ENCODE measurements around the gene IMMP2L.

IMMP2L gene

DNA sequence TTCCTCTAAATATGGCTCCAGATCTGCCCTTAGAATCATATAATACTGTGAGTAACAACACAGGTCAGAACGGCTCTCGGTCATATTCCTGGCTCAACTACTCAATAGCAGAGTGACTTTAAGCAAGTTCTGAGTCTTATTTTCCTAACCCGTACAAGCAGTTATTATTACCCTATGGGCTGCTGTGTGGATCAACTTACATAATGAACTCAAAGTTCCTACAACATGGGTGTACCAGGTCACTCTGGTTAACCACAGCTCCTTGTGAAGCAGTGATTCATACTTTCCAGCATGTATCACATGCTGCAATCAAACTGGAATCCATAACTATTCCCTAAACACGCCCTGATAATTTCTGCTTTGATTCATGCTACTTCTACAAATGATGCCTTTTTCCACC is 364.0 kb downstream of the IMMP2L start:
- no peak for DNase-seq

- DNase-seq = no peak
These were observed 365.6 kb downstream of the IMMP2L start for GRCh38 chr7:111196655-111197054.

DNA sequence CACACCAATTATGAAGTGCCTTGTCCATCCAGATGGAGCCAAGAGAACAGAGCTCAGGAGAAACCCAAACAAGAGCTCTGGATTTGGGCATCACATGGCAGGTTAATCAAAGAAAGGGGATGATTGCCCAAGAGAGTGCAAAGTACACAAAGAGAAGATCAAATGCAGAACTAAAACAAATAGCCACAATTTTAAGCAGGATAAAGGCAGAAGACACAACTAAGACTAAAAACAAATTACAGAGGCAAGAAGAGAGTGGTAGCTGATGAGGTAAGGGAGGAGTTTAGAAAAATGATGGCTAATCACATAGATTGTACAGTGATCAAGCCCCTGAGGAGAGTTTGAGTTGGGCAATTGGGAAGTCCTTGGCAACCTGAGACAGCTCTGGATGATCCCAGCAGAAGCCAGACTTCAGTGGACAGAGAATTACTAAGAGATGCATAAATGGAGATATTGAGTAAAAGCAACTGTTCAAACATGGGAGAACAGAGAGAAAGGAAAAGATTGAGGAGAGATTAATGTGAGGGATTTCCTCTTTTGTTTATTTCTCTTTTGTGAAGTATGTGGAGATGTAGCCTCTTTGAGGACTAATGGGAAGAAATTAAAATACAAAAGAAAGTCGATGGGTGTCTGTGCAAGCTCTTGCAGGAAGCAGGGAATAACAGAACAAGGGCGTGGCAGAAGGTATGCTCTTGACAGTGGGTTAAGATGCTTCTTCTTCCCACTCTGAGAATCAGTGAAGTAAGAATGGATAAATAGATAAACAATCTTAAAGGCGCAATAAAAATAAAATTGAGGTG is 369.5 kb downstream of the IMMP2L start:
- no peak for DNase-seq

GRCh38 chr7:111190804-111191203 is 371.5 kb downstream of the IMMP2L start:
- DNase-seq = no peak

GRCh38 chr7:111184987-111185386 is 377.3 kb downstream of the IMMP2L start:
- DNase-seq = no peak

DNA sequence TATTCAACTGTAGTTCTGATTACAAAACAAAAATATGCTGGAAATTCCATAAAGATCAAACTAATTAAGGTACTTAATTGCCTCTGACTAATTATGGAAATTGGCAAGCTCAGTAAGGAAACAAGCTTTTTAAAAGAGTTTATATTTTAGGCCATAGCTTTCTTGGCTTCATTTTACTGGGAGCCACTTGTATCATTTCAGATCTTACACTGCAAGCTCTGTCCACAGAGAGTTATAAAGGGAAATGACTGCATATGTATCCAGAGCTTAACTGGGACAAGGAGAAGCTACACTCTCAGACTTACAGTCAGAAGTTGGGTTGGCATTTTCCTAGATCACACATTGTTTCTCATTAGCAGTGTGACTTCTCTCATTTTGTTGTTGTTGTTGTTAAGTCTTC is 379.0 kb downstream of the IMMP2L start:
- DNase-seq = no peak

DNA sequence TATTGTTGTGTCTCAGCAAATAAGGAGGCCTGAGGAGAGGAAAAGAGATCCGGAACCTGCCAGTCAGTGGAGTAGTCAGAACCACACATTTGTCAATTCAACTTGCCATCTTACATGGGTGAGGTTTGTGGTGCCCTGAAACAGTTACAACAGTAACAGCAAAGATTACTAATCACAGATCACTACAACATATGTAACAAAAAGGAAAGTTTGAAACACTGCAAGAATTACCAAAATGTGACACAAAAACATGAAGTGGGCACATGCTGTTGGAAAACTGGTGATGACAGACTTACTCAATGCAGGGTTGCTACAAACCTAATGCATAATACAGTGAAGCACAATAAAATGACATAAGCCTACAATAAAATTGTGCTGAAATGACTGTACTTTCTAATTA is 382.0 kb downstream of the IMMP2L start:
- no peak for DNase-seq

DNA sequence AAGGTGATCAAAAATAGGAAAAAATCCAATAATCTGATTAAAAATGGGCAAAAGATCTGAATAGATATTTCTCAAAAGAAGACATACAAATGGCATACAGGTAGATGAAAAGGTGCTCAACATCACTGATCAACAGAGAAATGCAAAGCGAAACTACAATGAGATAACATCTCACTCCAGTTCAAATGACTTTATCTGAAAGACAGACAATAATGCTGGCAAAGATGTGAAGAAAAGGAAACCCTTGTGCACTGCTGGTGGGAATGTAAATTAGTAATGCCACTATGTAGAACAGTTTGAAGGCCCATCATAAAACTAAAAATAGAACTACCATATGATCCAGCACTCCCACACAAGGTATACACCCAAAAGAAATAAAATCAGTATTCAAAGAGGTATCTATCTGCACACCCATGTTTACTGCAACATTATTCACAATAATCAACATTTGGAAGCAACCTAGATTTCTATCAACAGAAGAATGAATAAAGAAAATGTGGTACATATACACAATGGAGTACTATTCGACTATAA is 386.3 kb downstream of the IMMP2L start:
- DNase-seq = no peak

DNA sequence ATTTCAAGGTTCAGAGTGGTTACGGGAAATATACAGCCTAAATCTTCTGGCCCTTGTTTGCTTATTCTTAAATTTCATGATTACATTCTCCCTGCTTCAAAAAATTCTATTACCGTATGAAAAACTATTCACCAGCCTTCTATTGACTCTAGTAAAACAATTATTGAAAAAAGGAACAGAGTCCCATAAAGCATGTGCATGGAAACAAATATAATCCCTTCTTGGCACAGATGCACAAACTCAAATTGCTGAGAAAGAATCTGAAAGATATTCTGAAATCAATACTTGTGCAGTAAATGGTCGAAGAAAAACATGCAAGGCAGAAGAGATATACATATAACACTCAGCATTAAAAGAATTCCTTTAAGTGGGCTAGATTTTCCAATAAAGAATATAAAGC is 387.8 kb downstream of the IMMP2L start:
- DNase-seq = no peak

- no peak for DNase-seq
These were observed 388.3 kb downstream of the IMMP2L start for GRCh38 chr7:111173990-111174389.

- DNase-seq = no peak
These were observed 388.8 kb downstream of the IMMP2L start for GRCh38 chr7:111173528-111173927.

GRCh38 chr7:111172564-111173257 is 389.6 kb downstream of the IMMP2L start:
- no peak for DNase-seq

DNA sequence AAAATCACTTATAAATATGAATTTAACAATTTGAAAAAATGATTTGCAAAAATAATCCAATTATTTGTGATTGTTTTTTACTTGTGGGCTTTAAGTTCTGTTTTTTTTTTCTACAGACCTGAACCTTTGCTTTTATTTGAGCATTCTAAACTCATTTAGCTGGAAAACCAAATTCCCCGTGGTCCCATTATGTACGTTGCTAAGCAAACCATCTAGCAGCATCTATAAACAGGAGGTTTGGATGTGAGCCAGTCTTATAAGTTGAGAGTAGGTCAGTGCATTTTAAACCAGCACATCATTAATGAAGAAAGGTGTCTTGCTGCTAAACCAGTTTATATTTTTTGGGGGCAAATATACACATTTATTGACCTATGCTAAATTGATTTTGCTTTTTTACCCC is 394.1 kb downstream of the IMMP2L start:
- DNase-seq = no peak

GRCh38 chr7:111164442-111164841 is 397.9 kb downstream of the IMMP2L start:
- no peak for DNase-seq

GRCh38 chr7:111162692-111163091 is 399.6 kb downstream of the IMMP2L start:
- no peak for DNase-seq

- DNase-seq = no peak
These were observed 402.0 kb downstream of the IMMP2L start for GRCh38 chr7:111160297-111160696.

DNA sequence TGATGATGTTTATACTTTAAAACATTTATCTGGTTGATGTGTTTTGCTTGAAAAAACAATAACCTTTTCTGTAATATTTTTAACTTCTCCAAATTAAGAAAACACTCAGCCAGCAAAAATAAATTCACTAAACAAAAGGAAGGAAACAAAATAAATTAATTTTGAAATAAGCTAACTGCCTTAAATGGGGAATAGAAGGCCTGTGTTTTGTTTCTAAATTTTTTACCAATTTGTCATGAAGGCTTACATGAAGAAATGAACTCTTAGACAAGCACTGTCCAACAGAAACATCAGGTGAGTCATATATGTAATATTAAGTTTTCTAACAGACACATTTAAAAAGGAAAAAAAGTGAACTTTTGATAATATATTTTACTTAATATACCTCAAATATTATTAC is 402.9 kb downstream of the IMMP2L start:
- no peak for DNase-seq

DNA sequence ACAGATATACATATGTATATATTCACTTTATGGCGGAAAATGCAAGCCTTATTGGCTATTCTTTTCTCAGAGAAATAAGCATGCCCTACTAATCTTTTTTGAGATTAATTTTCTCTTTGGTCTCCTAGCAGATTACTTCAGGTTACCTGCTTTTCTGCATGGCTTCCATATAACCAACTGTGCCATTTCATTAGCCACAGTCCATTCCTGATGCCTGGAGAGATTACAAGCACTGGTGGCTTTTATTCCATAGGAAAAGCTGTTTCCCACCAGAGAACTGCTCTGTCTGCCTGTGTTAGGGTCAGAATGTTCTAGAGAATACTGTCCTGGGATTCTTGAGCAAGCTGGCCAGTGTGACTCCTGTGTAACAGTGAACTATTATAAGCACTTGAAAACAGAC is 411.6 kb downstream of the IMMP2L start:
- DNase-seq = no peak

DNA sequence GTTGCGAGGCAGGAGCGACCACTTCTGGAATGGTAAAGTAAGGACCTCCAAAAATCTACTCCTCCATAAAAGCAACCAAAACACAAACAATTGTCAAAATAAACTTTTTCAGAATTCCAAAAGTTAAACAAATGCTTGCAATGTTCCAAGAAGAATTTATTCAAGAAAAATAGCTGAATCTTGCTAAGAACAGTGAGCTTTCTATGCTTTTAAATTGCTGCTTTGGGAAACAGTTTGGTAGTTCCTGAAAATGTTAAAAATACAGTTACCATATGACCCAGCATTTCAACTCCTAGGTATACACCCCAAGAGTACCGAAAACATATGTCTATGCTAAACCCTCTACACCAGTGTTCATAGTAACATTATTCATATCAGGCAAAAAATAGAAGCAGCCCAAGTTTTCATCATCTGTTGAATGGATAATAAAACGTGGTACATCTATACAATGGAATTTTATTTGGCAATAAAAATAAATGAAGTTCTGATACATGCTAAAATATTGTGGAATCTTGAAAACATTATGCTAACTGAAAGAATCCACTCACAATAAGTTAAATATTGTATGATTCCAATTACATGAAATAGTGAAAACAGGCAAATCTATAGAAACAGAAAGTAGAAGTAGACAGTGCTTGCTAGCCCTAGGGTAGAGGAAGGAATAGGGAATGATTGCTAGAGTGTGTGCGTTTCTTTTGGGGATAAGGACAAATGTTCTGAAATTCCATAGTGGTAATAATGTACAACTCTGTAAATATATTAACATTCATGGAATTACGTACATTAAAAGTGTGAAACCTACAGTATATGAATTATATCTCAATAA is 414.4 kb downstream of the IMMP2L start:
- DNase-seq = no peak

DNA sequence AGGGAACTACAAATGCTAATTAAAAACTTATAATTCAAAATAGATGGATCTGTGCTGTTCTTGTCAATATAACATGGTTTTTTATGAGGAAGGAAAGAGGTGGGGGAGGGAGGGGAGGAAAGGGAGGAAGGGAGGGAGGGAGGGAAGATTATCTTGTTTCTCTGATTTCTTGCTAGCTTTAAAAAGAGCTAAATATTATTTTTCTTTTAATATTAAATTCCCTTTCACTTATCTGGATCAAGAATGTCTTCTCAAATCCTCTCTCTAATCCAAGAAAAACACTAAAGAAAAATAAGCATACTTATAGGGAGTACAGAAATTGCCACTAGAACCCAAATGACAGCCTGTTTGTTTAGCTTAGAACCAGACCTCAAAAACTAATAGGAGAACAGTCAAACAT is 416.2 kb downstream of the IMMP2L start:
- no peak for DNase-seq

DNA sequence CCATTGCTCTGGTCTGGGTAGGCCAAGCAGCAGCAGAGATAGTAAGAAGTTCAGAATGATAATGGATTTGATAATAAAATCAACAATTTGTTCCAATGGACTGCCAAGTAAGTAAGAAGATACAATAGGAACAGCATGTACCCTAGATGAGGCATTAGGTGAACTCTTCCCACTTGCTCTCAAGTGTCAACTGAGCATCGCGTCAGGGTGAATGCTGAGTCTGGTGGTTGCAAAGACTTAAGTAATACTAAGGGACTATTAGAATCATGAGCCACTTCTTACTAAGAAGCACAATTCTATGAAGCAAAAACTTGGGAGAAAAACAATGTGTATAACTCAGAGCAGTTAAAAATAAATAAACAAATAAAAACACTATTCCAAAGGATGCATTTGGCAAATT is 416.8 kb downstream of the IMMP2L start:
- no peak for DNase-seq

DNA sequence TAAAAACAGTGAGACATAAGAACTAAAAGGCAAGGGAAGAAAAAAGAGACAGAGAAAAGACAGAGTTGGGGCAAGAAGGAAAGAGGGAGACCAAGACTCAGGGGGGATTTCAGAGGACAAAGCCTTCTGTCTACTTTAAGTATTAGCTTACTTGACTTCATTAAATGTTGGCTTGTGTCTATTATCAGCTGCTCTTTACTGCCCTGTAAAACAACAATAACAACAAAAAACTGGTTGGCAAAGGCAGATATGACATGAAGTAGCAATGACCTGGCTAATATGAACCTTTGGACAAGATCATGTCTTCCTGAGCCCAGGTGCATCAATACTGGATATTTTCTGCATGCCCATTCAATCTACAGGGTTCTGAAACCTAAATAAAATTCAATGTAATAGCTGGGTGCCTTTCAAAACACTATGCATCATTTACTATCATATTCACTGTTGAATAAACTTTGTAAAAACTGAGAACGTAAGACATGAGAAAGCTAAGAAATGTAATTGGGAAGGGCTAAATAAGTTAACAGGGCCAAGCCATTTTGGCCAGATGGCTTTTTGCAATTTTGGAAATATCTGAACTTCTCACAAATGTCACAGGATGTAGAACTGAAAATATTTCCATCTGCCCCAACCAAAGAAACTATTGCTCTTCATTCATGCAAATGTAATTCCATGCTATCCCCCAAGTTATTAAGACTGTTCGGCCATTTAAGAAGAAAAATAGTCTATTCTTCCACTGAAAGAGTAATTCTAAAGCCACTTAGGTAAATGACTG is 422.0 kb downstream of the IMMP2L start:
- DNase-seq = no peak

DNA sequence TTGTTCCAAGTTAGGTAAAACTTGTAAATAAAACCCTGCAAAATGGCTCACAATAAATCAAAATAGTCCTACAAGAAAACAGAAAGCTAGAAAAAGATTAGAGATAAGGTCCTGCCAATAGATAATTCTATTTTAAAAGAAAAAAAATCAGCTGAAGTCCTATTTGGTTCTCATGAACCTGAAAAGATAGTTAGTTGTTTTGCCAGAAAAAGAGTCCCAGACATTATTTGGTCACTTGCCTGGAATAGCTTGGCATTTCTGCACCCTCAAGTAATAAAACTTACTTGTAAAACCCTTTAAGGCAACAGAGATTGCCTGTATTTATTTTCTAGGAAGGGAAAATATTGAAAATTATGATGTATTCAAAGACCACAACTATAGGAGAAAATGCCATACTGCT is 423.7 kb downstream of the IMMP2L start:
- no peak for DNase-seq

All from central memory CD4-positive, alpha-beta T cell (primary cell).